GM12892 (cell line): Measurements from ENCODE around the gene RPL10.

Experiments
- POLR2A ChIP-seq: IDR thresholded peaks from 2 replicates; pipeline ENCODE4 v1.6.1; 2011; ENCODE audit warnings: low read depth, low read length, control low read depth
- POLR2AphosphoS5 ChIP-seq: IDR thresholded peaks from 2 replicates; pipeline ENCODE4 v1.6.1; 2011; ENCODE audit warnings: low read depth, low read length, control low read depth
- TAF1 ChIP-seq: IDR thresholded peaks from 2 replicates; pipeline ENCODE4 v1.6.1; 2011; ENCODE audit warnings: low read depth, mild to moderate bottlenecking, control low read depth, low read length, borderline replicate concordance

DNA sequence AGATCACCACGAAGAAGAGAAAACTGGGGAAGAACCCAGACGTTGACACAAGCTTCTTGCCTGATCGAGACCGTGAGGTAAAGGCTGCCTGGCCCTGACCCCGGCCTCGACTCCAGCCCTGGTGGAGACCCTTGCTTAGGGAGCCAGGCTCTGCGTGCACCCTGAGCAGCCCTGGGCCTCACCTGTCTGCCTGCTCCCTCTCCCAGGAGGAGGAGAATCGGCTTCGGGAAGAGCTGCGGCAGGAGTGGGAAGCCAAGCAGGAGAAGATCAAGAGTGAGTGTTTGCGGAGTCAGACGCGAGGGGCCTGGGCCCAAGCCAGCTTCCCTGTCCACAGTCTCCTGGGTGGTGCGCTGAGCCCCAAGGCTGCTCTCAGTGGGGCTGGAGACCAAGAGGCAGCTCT lies 50.3 kb downstream of the RPL10 start:
- TF ChIP-seq POLR2AphosphoS5 (no peak), TAF1 (no peak), POLR2A (no peak)
